Panc1 (cell line): Measurements from ENCODE around the gene RND1. TPM values are rescaled to one million over a fixed set of nuclear protein-coding genes. Genes with fewer than 3 reads are reported as not detected.

Experiments
- total RNA-seq: library from RNA; stranded (reverse); gene quantifications from one replicate; pipeline ENCODE4 v1.2.1, GENCODE V29; 2021; ENCODE audit not compliant: unreplicated experiment

RND1 gene
- total RNA-seq, 1 experiment from 2014 or later = 0.44 TPM

Other genes starting within 250 kb of the RND1 start
- 36.9 TPM for gene KANSL2, start 183.6 kb downstream of the RND1 start, total RNA-seq
- gene CCNT1, start 149.2 kb downstream of the RND1 start, total RNA-seq = 50.0 TPM
- gene ADCY6, start 76.8 kb downstream of the RND1 start, total RNA-seq = 24.1 TPM
- 40.5 TPM for gene CACNB3, start 47.4 kb downstream of the RND1 start, total RNA-seq
- 130 TPM for gene DDX23, start 13.7 kb downstream of the RND1 start, total RNA-seq
- gene FKBP11, start 59.6 kb upstream of the RND1 start, total RNA-seq = 21.1 TPM
- gene ARF3, start 91.6 kb upstream of the RND1 start, total RNA-seq = 224 TPM
- gene WNT10B, start 105.9 kb upstream of the RND1 start, total RNA-seq = 2.3 TPM
- not detected for gene WNT1, start 112.5 kb upstream of the RND1 start, total RNA-seq
- gene DDN, start 133.5 kb upstream of the RND1 start, total RNA-seq = 0.51 TPM
- 57.3 TPM for gene PRKAG1, start 152.9 kb upstream of the RND1 start, total RNA-seq
- gene KMT2D, start 194.9 kb upstream of the RND1 start, total RNA-seq = 64.7 TPM
- 4.7 TPM for gene RHEBL1, start 204.1 kb upstream of the RND1 start, total RNA-seq
- gene DHH, start 228.9 kb upstream of the RND1 start, total RNA-seq = 1.9 TPM
- gene LMBR1L, start 245.0 kb upstream of the RND1 start, total RNA-seq = 34.4 TPM